ENCODE data around the gene SSC5D. TPM values are rescaled to one million over a fixed set of nuclear protein-coding genes. Genes with fewer than 3 reads are reported as not detected.

The SSC5D gene
- polyA plus RNA-seq, 2 donors: 0.92 to 1.0 TPM

DNA sequence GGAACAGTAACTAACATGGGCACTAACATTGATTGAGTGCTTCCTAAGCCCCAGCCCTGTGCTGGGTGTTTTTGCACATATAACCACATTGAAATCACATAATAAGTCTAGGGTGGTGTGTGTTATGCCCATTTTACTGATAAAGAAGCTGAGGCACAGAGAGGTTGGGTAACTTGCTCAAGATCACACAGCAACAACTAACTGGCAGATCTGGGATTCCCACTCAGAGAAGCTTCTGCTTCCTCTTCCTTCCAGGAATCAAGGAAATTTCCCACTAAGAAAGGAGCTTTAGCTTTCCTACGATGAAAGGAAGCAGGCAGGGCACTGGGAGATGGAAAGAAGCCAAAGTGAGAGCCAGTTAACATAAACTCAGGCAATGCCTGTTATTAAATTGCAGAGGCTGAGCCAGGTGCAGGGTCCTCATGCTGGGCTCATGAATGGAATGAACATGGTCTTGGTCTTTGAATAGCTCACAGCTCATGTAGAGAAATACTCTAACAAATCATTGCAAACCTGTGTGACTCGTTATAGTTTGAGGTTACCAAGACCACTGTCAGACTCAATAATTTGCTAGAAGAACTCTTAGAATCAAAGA, 10.1 kb downstream of the SSC5D start:
- Histone ChIP-seq H3K9me3 (ENCODE audit: control insufficient read depth in 2 of 2, insufficient read depth in 1 of 2, low read depth in 1 of 2, low read length in 1 of 2) (no peaks in the 10 kb centered on the region), H3K27ac (ENCODE audit: low read depth in 2 of 2, low read length in 1 of 2) (no peak overlapping the region), H3K4me1 (ENCODE audit: control insufficient read depth in 2 of 2, insufficient read depth in 2 of 2, low read length in 1 of 2) (no peaks in the 10 kb centered on the region), H3K36me3 (ENCODE audit: control insufficient read depth in 2 of 2, insufficient read depth in 2 of 2, low read length in 1 of 2) (no peaks in the 10 kb centered on the region), H3K27me3 (ENCODE audit: control insufficient read depth in 1 of 2, insufficient read depth in 2 of 2, low read length in 2 of 2) (no peaks in the 10 kb centered on the region), H3K4me3 (ENCODE audit: low read depth in 1 of 2, low read length in 2 of 2) (no peak overlapping the region)
- 38 to 40% methylated on average over 2 of the region's 2 CpGs for WGBS, 2 donors

DNA sequence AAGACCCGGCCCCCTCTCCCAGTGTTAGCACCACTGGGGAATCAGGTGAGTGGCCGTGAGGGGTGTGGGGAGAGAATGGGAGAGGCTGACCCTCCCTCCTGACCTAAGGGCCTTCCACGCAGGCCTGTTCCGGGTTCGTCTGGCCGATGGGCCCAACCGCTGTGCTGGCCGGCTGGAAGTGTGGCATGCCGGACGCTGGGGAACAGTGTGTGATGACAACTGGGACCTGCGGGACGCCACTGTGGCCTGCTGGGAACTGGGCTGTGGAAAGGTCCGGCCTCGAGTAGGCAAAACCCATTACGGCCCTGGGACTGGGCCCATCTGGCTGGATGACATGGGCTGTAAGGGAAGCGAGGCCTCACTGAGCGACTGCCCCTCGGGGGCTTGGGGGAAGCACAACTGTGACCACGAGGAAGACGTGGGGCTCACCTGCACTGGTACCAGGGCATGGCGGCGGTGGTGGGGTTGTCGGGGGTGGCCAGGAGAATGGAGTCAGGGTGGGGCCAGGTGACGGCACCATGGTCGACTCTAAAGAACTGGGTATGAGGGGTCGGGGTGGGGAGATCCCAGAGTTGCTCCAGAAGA, 12.2 kb downstream of the SSC5D start:
- WGBS, 2 donors: 94 to 95% methylated on average over 26 of the region's 26 CpGs
- Histone ChIP-seq H3K4me3 (ENCODE audit: low read depth in 1 of 2, low read length in 2 of 2) (no peak overlapping the region), H3K27ac (ENCODE audit: low read depth in 2 of 2, low read length in 1 of 2) (no peak overlapping the region), H3K27me3 (ENCODE audit: control insufficient read depth in 1 of 2, insufficient read depth in 2 of 2, low read length in 2 of 2) (no peaks in the 10 kb centered on the region), H3K4me1 (ENCODE audit: control insufficient read depth in 2 of 2, insufficient read depth in 2 of 2, low read length in 1 of 2) (no peaks in the 10 kb centered on the region), H3K36me3 (ENCODE audit: control insufficient read depth in 2 of 2, insufficient read depth in 2 of 2, low read length in 1 of 2) (no peaks in the 10 kb centered on the region), H3K9me3 (ENCODE audit: control insufficient read depth in 2 of 2, insufficient read depth in 1 of 2, low read depth in 1 of 2, low read length in 1 of 2) (no peaks in the 10 kb centered on the region)

DNA sequence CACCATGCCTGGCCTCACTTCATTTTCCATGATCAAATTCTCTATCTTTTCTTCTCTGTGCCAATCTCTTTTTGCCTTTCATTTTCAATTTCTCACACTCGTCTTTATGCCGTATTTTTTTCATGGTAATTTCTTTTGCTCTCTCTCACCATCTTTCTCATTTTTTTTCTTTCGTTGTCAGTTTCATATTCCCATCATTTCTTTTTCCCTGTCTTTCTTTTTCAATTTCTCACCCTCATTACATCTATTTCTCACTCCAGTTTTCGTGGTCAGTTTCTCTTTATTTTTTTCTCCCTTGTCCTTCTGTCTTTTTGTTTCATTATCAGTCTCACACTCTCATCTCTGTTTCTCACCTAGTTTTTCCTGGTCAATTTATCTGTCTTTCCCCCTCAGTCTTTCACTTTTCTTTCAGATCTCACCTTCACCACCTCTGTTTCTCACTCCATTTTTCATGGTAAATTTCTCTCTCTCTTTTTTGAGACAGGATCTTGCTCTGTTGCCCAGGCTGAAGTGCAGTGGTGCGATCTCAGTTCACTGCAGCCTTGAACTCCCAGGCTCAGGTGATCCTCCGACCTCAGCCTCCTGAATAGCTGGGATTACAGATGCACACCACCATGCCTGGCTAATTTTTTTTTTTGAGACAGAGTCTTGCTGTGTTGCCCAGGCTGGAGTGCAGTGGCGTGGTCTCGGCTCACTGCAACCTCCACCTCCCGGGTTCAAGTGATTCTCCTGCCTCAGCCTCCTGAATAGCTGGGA, 14.1 kb downstream of the SSC5D start:
- Histone ChIP-seq H3K9me3 (ENCODE audit: control insufficient read depth in 2 of 2, insufficient read depth in 1 of 2, low read depth in 1 of 2, low read length in 1 of 2) (no peaks in the 10 kb centered on the region), H3K36me3 (ENCODE audit: control insufficient read depth in 2 of 2, insufficient read depth in 2 of 2, low read length in 1 of 2) (no peaks in the 10 kb centered on the region), H3K27ac (ENCODE audit: low read depth in 2 of 2, low read length in 1 of 2) (no peak overlapping the region), H3K4me1 (ENCODE audit: control insufficient read depth in 2 of 2, insufficient read depth in 2 of 2, low read length in 1 of 2) (no peaks in the 10 kb centered on the region), H3K27me3 (ENCODE audit: control insufficient read depth in 1 of 2, insufficient read depth in 2 of 2, low read length in 2 of 2) (no peaks in the 10 kb centered on the region), H3K4me3 (ENCODE audit: low read depth in 1 of 2, low read length in 2 of 2) (no peak overlapping the region)
- 91 to 92% methylated on average over 9 of the region's 9 CpGs for WGBS, 2 donors

DNA sequence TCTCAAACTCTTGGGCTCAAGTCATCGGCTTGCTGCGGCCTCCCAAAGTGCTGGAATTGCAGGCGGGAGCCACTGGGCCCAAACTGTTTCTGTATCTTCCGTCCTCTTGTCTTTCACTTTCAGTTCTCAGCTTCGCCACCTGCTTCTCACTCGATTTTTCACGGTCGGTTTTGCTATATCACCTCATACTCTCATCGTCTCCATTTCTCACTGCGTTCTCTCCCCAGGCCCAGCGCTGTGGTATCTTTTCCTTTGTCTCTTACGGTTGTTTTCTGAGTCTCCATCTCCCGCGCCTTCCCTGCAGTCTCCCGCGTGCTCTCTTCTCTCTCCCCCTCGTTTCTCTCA, 14.9 kb downstream of the SSC5D start:
- no peaks in the 10 kb centered on the region for H3K27me3 ChIP-seq (ENCODE audit: control insufficient read depth in 1 of 2, insufficient read depth in 2 of 2, low read length in 2 of 2)
- H3K27ac ChIP-seq (ENCODE audit: low read depth in 2 of 2, low read length in 1 of 2): no peak overlapping the region
- WGBS, 2 donors: 78 to 89% methylated on average over 17 of the region's 17 CpGs
- no peaks in the 10 kb centered on the region for H3K4me1 ChIP-seq (ENCODE audit: control insufficient read depth in 2 of 2, insufficient read depth in 2 of 2, low read length in 1 of 2)
- no peaks in the 10 kb centered on the region for H3K9me3 ChIP-seq (ENCODE audit: control insufficient read depth in 2 of 2, insufficient read depth in 1 of 2, low read depth in 1 of 2, low read length in 1 of 2)
- H3K4me3 ChIP-seq (ENCODE audit: low read depth in 1 of 2, low read length in 2 of 2): no peak overlapping the region
- H3K36me3 ChIP-seq (ENCODE audit: control insufficient read depth in 2 of 2, insufficient read depth in 2 of 2, low read length in 1 of 2): no peaks in the 10 kb centered on the region

DNA sequence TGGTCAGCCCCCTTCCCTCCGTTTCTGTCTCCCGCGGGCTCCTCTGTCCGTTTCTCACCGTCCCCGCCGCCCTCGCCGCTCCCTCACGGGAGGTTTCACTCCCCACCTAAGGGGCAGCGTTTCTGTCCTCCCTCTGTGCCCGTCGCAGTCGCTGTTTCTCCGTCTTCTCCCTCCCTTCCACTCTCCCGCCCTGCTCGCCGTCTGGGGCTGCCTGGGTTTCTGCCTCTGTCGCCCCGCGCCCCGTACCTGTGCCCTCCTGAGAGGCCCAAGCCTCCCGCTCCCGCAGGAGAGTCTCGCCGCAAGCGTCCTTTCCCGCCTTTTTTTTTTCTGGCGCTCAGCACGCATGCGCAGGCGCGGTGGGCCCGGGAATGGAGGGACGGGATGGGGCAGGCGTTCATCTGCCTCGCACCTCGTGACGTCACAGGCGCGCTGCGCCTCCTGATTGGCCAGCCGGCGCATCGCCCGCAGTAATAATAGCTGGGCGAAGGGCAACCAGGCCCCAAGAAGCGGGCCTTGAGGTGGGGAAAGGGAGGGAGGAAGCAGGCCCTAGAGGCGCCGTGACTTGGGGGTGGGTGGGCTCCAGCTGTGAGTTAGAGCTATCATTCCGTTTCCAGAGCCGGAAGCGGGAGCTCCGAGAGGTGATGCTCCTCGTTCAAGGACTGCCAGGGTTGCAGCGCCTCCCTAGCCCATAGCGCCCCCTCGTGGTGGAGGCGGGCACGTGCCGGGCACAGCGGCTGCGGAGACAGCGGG, 15.4 kb downstream of the SSC5D start:
- Histone ChIP-seq H3K27me3 (ENCODE audit: control insufficient read depth in 1 of 2, insufficient read depth in 2 of 2, low read length in 2 of 2) (no peaks in the 10 kb centered on the region), H3K27ac (ENCODE audit: low read depth in 2 of 2, low read length in 1 of 2) (peak overlapping the region; percentile 58 to 76), H3K4me3 (ENCODE audit: low read depth in 1 of 2, low read length in 2 of 2) (peak overlapping the region; percentile 27 to 40), H3K36me3 (ENCODE audit: control insufficient read depth in 2 of 2, insufficient read depth in 2 of 2, low read length in 1 of 2) (no peaks in the 10 kb centered on the region), H3K9me3 (ENCODE audit: control insufficient read depth in 2 of 2, insufficient read depth in 1 of 2, low read depth in 1 of 2, low read length in 1 of 2) (no peaks in the 10 kb centered on the region), H3K4me1 (ENCODE audit: control insufficient read depth in 2 of 2, insufficient read depth in 2 of 2, low read length in 1 of 2) (no peaks in the 10 kb centered on the region)
- WGBS, 2 donors: 12 to 16% methylated on average over 63 to 64 of the region's 64 CpGs

DNA sequence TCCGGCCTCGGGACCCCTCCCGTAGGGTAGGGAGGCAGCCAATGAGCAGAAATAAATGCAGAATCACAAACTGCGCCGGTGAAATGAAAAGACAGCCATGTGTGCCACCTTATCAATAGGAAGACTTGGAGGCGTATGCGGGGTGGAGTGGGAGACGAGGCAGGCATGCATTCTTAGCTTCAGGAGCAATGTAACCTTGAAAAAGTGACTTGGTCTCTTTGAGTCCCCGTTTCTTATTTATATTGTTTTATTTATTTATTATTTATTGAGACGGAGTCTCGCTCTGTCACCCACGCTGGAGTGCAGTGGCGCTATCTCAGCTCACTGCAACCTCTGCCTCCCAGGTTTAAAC, 16.0 kb downstream of the SSC5D start:
- Histone ChIP-seq H3K36me3 (ENCODE audit: control insufficient read depth in 2 of 2, insufficient read depth in 2 of 2, low read length in 1 of 2) (no peaks in the 10 kb centered on the region), H3K27me3 (ENCODE audit: control insufficient read depth in 1 of 2, insufficient read depth in 2 of 2, low read length in 2 of 2) (no peaks in the 10 kb centered on the region), H3K4me1 (ENCODE audit: control insufficient read depth in 2 of 2, insufficient read depth in 2 of 2, low read length in 1 of 2) (no peaks in the 10 kb centered on the region), H3K9me3 (ENCODE audit: control insufficient read depth in 2 of 2, insufficient read depth in 1 of 2, low read depth in 1 of 2, low read length in 1 of 2) (no peaks in the 10 kb centered on the region), H3K4me3 (ENCODE audit: low read depth in 1 of 2, low read length in 2 of 2) (no peak overlapping the region), H3K27ac (ENCODE audit: low read depth in 2 of 2, low read length in 1 of 2) (no peak overlapping the region)
- WGBS, 2 donors: 24 to 29% methylated on average over 13 of the region's 13 CpGs

DNA sequence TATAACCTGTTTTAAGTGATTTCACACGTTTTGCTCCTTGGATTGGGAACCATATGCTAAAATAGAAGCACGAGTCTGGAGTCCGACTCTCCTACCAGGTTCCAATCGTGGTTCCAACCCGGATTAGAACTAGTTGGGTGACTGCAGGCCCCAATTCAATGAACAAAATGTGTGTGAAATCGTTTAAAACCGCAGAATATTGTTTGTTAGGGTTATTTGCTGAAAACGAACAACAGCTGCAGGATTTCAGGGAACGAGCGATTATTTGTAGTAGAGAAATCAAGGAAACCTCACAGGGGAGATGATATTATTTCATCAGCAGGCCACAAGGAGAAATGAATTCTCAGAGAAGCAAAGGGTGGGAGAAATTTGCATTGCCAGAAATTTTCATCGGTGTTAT, 16.7 kb downstream of the SSC5D start:
- Histone ChIP-seq H3K27ac (ENCODE audit: low read depth in 2 of 2, low read length in 1 of 2) (no peak overlapping the region), H3K9me3 (ENCODE audit: control insufficient read depth in 2 of 2, insufficient read depth in 1 of 2, low read depth in 1 of 2, low read length in 1 of 2) (no peaks in the 10 kb centered on the region), H3K36me3 (ENCODE audit: control insufficient read depth in 2 of 2, insufficient read depth in 2 of 2, low read length in 1 of 2) (no peaks in the 10 kb centered on the region), H3K4me3 (ENCODE audit: low read depth in 1 of 2, low read length in 2 of 2) (no peak overlapping the region), H3K27me3 (ENCODE audit: control insufficient read depth in 1 of 2, insufficient read depth in 2 of 2, low read length in 2 of 2) (no peaks in the 10 kb centered on the region), H3K4me1 (ENCODE audit: control insufficient read depth in 2 of 2, insufficient read depth in 2 of 2, low read length in 1 of 2) (no peaks in the 10 kb centered on the region)
- WGBS, 2 donors: 81 to 83% methylated on average over 11 of the region's 11 CpGs

DNA sequence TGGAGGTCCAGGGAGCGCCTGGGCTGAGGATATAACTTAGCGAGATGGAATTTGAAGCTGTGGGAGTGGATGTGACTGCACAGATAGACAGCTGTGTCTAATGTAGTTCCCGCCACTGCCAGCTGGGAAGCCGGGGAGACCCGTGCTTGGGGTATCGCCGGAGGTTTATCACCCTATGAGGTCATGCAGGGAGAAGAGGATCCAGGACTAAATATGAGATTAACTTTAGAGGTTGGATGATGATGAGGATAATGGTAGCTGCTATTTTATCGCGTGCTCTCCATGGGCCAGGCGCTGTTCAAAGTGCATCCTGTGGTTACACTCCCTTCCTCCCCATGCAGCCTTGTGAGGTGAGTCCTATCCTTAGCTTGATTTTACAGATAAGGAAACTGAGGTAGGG, 19.9 kb downstream of the SSC5D start:
- H3K4me3 ChIP-seq (ENCODE audit: low read depth in 1 of 2, low read length in 2 of 2): no peak overlapping the region
- H3K36me3 ChIP-seq (ENCODE audit: control insufficient read depth in 2 of 2, insufficient read depth in 2 of 2, low read length in 1 of 2): no peaks in the 10 kb centered on the region
- no peaks in the 10 kb centered on the region for H3K9me3 ChIP-seq (ENCODE audit: control insufficient read depth in 2 of 2, insufficient read depth in 1 of 2, low read depth in 1 of 2, low read length in 1 of 2)
- 72 to 77% methylated on average over 10 of the region's 10 CpGs for WGBS, 2 donors
- no peaks in the 10 kb centered on the region for H3K4me1 ChIP-seq (ENCODE audit: control insufficient read depth in 2 of 2, insufficient read depth in 2 of 2, low read length in 1 of 2)
- H3K27ac ChIP-seq (ENCODE audit: low read depth in 2 of 2, low read length in 1 of 2): no peak overlapping the region
- no peaks in the 10 kb centered on the region for H3K27me3 ChIP-seq (ENCODE audit: control insufficient read depth in 1 of 2, insufficient read depth in 2 of 2, low read length in 2 of 2)

DNA sequence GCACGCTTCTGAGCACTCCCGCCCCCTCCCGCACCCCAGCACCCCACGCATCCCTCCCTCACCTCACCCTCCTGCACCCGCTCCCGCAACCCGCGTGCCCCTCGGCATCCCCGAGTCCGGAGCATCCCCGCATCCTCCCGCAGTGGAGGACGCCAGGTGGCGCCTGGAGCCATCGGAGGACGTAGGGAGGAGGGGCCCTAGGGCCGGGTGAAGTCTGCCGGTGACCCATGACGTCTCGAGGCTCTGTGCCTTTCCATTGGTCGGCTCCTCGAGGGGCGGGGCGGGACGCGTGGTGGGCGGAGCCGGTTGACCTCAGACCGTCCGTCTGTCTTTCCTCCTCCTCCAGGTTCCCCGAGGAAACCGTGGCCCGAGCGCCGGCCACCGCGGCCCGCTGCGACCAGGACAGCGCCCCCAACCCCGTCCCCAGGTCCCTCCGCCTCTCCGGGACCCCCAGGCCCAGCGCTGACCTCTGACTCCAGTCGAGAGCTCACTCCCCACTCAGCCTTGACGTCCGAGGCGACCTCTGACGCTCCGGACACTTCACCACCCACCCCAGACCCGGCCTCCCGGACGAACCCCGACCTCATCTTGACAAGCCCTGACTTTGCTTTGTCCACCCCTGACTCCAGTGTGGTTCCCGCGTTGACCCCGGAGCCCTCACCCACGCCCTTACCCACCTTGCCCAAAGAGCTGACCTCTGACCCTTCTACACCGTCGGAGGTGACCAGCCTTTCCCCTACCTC, 28.8 kb downstream of the SSC5D start:
- H3K27me3 ChIP-seq (ENCODE audit: control insufficient read depth in 1 of 2, insufficient read depth in 2 of 2, low read length in 2 of 2): no peaks in the 10 kb centered on the region
- WGBS, 2 donors: 9 to 12% methylated on average over 43 to 61 of the region's 61 CpGs
- H3K27ac ChIP-seq (ENCODE audit: low read depth in 2 of 2, low read length in 1 of 2): peak overlapping the region; percentile 57 to 70
- H3K9me3 ChIP-seq (ENCODE audit: control insufficient read depth in 2 of 2, insufficient read depth in 1 of 2, low read depth in 1 of 2, low read length in 1 of 2): no peaks in the 10 kb centered on the region
- H3K4me3 ChIP-seq (ENCODE audit: low read depth in 1 of 2, low read length in 2 of 2): peak overlapping the region; percentile 40 to 52
- H3K36me3 ChIP-seq (ENCODE audit: control insufficient read depth in 2 of 2, insufficient read depth in 2 of 2, low read length in 1 of 2): no peaks in the 10 kb centered on the region
- peaks cover 0 to 3% of the 10 kb centered on the region in 2 donors for H3K4me1 ChIP-seq (ENCODE audit: control insufficient read depth in 2 of 2, insufficient read depth in 2 of 2, low read length in 1 of 2)
